Mucosa of gallbladder (tissue), 1 donor: Measurements from ENCODE around the gene CDC14A. TPM values are rescaled to one million over a fixed set of nuclear protein-coding genes. Genes with fewer than 3 reads are reported as not detected.
A peak's percentile ranks its signal among the peaks of the same experiment; 100 is the strongest.
"Not testable (repeated sequence)": the region's sequence is repeated elsewhere in the genome, so short reads cannot be mapped to it uniquely, and the experiment has no call there.

ENCODE experiments used
- DNase-seq: peaks from one replicate; pipeline ENCODE4 v3.0.0-alpha.2; 2020; ENCODE audit warnings: low spot score
- total RNA-seq: library from RNA; stranded (reverse); gene quantifications from one replicate; pipeline ENCODE4 v1.2.1, GENCODE V29; 2021
- donor health status: DM: no; HTN: no; CAD: no.

CDC14A gene
- total RNA-seq: 7.1 TPM

GRCh38 chr1:100352267-100353070 lies at the start of gene CDC14A:
Gene CDC14A (plus strand): TSS chr1:100352506. CDS start chr1:100352955, 449 bp downstream.
- DNase-seq: peak; percentile 91

GRCh38 chr1:100302739-100303138 lies 49.6 kb upstream of the CDC14A start:
- no peak for DNase-seq

GRCh38 chr1:100304227-100304626 lies 48.1 kb upstream of the CDC14A start:
- DNase-seq: no peak

GRCh38 chr1:100304921-100305320 lies 47.4 kb upstream of the CDC14A start:
- DNase-seq: no peak

- no peak for DNase-seq
These were observed 46.4 kb upstream of the CDC14A start for GRCh38 chr1:100305954-100306353.

GRCh38 chr1:100306735-100307313 lies 45.5 kb upstream of the CDC14A start:
- no peak for DNase-seq

- no peak for DNase-seq
These were observed 43.5 kb upstream of the CDC14A start for GRCh38 chr1:100308777-100309176.

- DNase-seq: no peak
These were observed 42.4 kb upstream of the CDC14A start for GRCh38 chr1:100309863-100310262.

- DNase-seq: no peak
These were observed 38.9 kb upstream of the CDC14A start for GRCh38 chr1:100313382-100313781.

- no peak for DNase-seq
These were observed 35.7 kb upstream of the CDC14A start for GRCh38 chr1:100316622-100317021.

- no peak for DNase-seq
These were observed 31.8 kb upstream of the CDC14A start for GRCh38 chr1:100320311-100321099.

- no peak for DNase-seq
These were observed 31.2 kb upstream of the CDC14A start for GRCh38 chr1:100321100-100321493.

- DNase-seq: no peak
These were observed 30.8 kb upstream of the CDC14A start for GRCh38 chr1:100321506-100321905.

GRCh38 chr1:100322436-100323211 lies 29.7 kb upstream of the CDC14A start:
- no peak for DNase-seq

GRCh38 chr1:100323419-100324106 lies 28.7 kb upstream of the CDC14A start:
- DNase-seq: peak; percentile 30

- DNase-seq: no peak
These were observed 26.6 kb upstream of the CDC14A start for GRCh38 chr1:100325415-100326324.

GRCh38 chr1:100326325-100326670 lies 26.0 kb upstream of the CDC14A start:
- DNase-seq: not testable (repeated sequence)

- DNase-seq: no peak
These were observed 24.2 kb upstream of the CDC14A start for GRCh38 chr1:100328133-100328532.

GRCh38 chr1:100331146-100331545 lies 21.2 kb upstream of the CDC14A start:
- DNase-seq: not testable (repeated sequence)

- no peak for DNase-seq
These were observed 20.0 kb upstream of the CDC14A start for GRCh38 chr1:100332331-100332730.
